ENCODE measurements around the gene PDGFC. TPM values are rescaled to one million over a fixed set of nuclear protein-coding genes. Genes with fewer than 3 reads are reported as not detected.

PDGFC gene
- total RNA-seq, 1 experiment from 2014 or later = 4.5 TPM

- H3K56ac ChIP-seq (ENCODE audit: insufficient read length, low read depth, low read length) = no peak overlapping the region
- no peak overlapping the region for H3T11ph ChIP-seq (ENCODE audit: low read length)
- TF ChIP-seq CTCF (conservative IDR thresholded peaks at IDR 0.05) = no peak
- no peak overlapping the region for H4K8ac ChIP-seq (replicated peaks; ENCODE audit: insufficient read length, low read depth, low read length)
- no peaks in the 10 kb centered on the region for H3K4me1 Mint-ChIP-seq
- H2BK20ac ChIP-seq (ENCODE audit: low read depth, low read length, poor library complexity, severe bottlenecking) = no peak overlapping the region
- peaks cover 0 to 8% of the 10 kb centered on the region in 2 experiments; a peak in 3 of 5 replicates for H3K9me3 Mint-ChIP-seq
- H4K5ac ChIP-seq (ENCODE audit: insufficient read length, low read depth, low read length) = no peak overlapping the region
- no peaks in the 10 kb centered on the region for H3K79me1 ChIP-seq (ENCODE audit: insufficient read depth, low read depth, low read length, poor library complexity, severe bottlenecking)
- WGBS (ENCODE audit: extremely low coverage, insufficient read length, low lambda C conversion rate) = no CpG with 5 or more reads among the region's 3 CpGs
- no peak overlapping the region for H2BK12ac ChIP-seq (ENCODE audit: insufficient read length, low read depth, low read length)
- H2AFZ ChIP-seq (ENCODE audit: low read length) = no peak overlapping the region
- H3K27ac Mint-ChIP-seq = no peak overlapping the region
- H3K27me3 ChIP-seq (ENCODE audit: insufficient read depth, low read length) = no peaks in the 10 kb centered on the region
- no peak overlapping the region for H3K14ac ChIP-seq (ENCODE audit: insufficient read depth, low read length)
- H3K9ac ChIP-seq (ENCODE audit: extremely low read depth, insufficient read length, low read length) = no peak overlapping the region
- H4K91ac ChIP-seq (ENCODE audit: insufficient read length, low read depth, low read length) = no peak overlapping the region
- peaks cover 5% of the 10 kb centered on the region for H3K9me3 ChIP-seq (ENCODE audit: control insufficient read depth, low read depth, low read length)
- H2AK5ac ChIP-seq (ENCODE audit: insufficient read length, low read length) = no peak overlapping the region
- H3K27ac ChIP-seq (ENCODE audit: insufficient read length, low read depth, low read length) = no peak overlapping the region
- no peak overlapping the region for H3K23ac ChIP-seq (ENCODE audit: insufficient read length, low read depth, low read length)
- H3K18ac ChIP-seq (ENCODE audit: insufficient read length, low read depth, low read length) = no peak overlapping the region
- no peaks in the 10 kb centered on the region for H3K27me3 Mint-ChIP-seq (ENCODE audit: low read depth)
- no peak overlapping the region for H3K4ac ChIP-seq (ENCODE audit: low read depth, low read length)
- H3K23me2 ChIP-seq (ENCODE audit: insufficient read length, low read depth, low read length, poor library complexity, severe bottlenecking) = no peaks in the 10 kb centered on the region
- H3K4me3 Mint-ChIP-seq = no peak overlapping the region
- H2BK120ac ChIP-seq (ENCODE audit: low read depth, low read length, poor library complexity, severe bottlenecking) = no peak overlapping the region
- no peak for DNase-seq
- H3K36me3 Mint-ChIP-seq (ENCODE audit: insufficient read depth in 1 of 3, low read depth in 3 of 3) = peaks cover 0 to 5% (median 5%) of the 10 kb centered on the region in 3 experiments; a peak in 3 of 7 replicates
- H4K20me1 ChIP-seq (ENCODE audit: control insufficient read depth, insufficient read depth, insufficient read length) = no peaks in the 10 kb centered on the region
- no peak overlapping the region for H2BK15ac ChIP-seq (ENCODE audit: low read depth, low read length)
- H3K4me2 ChIP-seq (ENCODE audit: insufficient read depth, insufficient read length, low read length) = no peak overlapping the region
- H3K79me2 ChIP-seq (ENCODE audit: insufficient read depth, low read length) = no peaks in the 10 kb centered on the region
- no peak overlapping the region for H2BK5ac ChIP-seq (ENCODE audit: insufficient read length, low read length)
- H3K4me1 ChIP-seq (ENCODE audit: insufficient read depth, low read length) = no peaks in the 10 kb centered on the region
These were observed 138.7 kb downstream of the PDGFC start for GRCh38 chr4:156832886-156833285.
